GM23338 (cell line): ENCODE data around the gene LRP1B. TPM values are rescaled to one million over a fixed set of nuclear protein-coding genes. Genes with fewer than 3 reads are reported as not detected.

Source experiments
- ATAC-seq: fragments of 200-7000 bp; cut with Tn5 transposase; 3 replicates; pipeline ENCODE4 v1.9.1; 2020
- DNase-seq: peaks from one replicate; pipeline ENCODE4 v3.0.0-alpha.2; 2015; ENCODE audit warnings: low spot score
- H2AFZ ChIP-seq: fragments of 200-600 bp; sonication (generic); 2 replicates; pipeline ENCODE4 v1.8.0; 2016; ENCODE audit warnings: antibody characterized with exemption, mild to moderate bottlenecking, moderate library complexity
- H3F3A ChIP-seq: fragments of 200-600 bp; sonication (generic); replicated peaks from 2 replicates; pipeline ENCODE4 v1.8.0; 2017; ENCODE audit warnings: antibody characterized with exemption, mixed run types, low read depth
- H3K27ac ChIP-seq: fragments of 200-600 bp; sonication (generic); 2 replicates; pipeline ENCODE4 v1.6.1; 2016; ENCODE audit warnings: low read depth
- H3K27me3 ChIP-seq: fragments of 200-600 bp; sonication (generic); 2 replicates; pipeline ENCODE4 v1.8.0; 2016; ENCODE audit warnings: mild to moderate bottlenecking, mixed run types, moderate library complexity; ENCODE audit not compliant: insufficient read depth
- H3K36me3 ChIP-seq: fragments of 200-600 bp; sonication (generic); 2 replicates; pipeline ENCODE4 v1.8.0; 2016; ENCODE audit warnings: mild to moderate bottlenecking; ENCODE audit not compliant: insufficient read depth
- H3K4me1 ChIP-seq: fragments of 200-600 bp; sonication (generic); 2 replicates; pipeline ENCODE4 v1.8.0; 2016; ENCODE audit warnings: mild to moderate bottlenecking, moderate library complexity; ENCODE audit not compliant: insufficient read depth
- H3K4me2 ChIP-seq: fragments of 200-600 bp; sonication (generic); 2 replicates; pipeline ENCODE4 v1.7.1; 2017; ENCODE audit warnings: mixed run types
- H3K4me3 ChIP-seq: fragments of 200-600 bp; sonication (generic); 2 replicates; pipeline ENCODE4 v1.6.1; 2016; ENCODE audit warnings: mixed run types
- H3K79me2 ChIP-seq: fragments of 200-600 bp; sonication (generic); replicated peaks from 2 replicates; pipeline ENCODE4 v1.8.0; 2017; ENCODE audit warnings: mild to moderate bottlenecking; ENCODE audit not compliant: insufficient read depth
- H3K9me2 ChIP-seq: fragments of 200-600 bp; sonication (generic); 2 replicates; pipeline ENCODE4 v1.8.0; 2017; ENCODE audit not compliant: insufficient read depth
- H4K20me1 ChIP-seq: fragments of 200-600 bp; sonication (generic); replicated peaks from 2 replicates; pipeline ENCODE4 v1.8.0; 2017; ENCODE audit warnings: mild to moderate bottlenecking; ENCODE audit not compliant: insufficient read depth
- H3K27ac Mint-ChIP-seq: 2 replicates; pipeline ENCODE4 v1.8.0; 2020; ENCODE audit warnings: inconsistent platforms, mild to moderate bottlenecking, moderate library complexity, mixed read lengths
- H3K27me3 Mint-ChIP-seq: 3 replicates; pipeline ENCODE4 v1.8.0; 2022; ENCODE audit warnings: low read depth, mild to moderate bottlenecking, moderate library complexity, mixed read lengths, inconsistent platforms; ENCODE audit not compliant: insufficient read depth, poor library complexity
- H3K36me3 Mint-ChIP-seq: 3 replicates; pipeline ENCODE4 v1.8.0; 2021; ENCODE audit warnings: low read depth, mild to moderate bottlenecking, inconsistent platforms, moderate library complexity, mixed read lengths
- H3K4me1 Mint-ChIP-seq: 3 replicates; pipeline ENCODE4 v1.8.0; 2020; ENCODE audit warnings: mild to moderate bottlenecking, inconsistent platforms, mixed read lengths
- H3K4me3 Mint-ChIP-seq: 3 replicates; pipeline ENCODE4 v1.8.0; 2021; ENCODE audit warnings: moderate library complexity, mild to moderate bottlenecking, inconsistent platforms, mixed read lengths
- H3K9me3 Mint-ChIP-seq: 3 replicates; pipeline ENCODE4 v1.8.0; 2020; ENCODE audit warnings: moderate library complexity, mild to moderate bottlenecking, inconsistent platforms, mixed read lengths
- EZH2 ChIP-seq: fragments of 200-600 bp; sonication (generic); IDR thresholded peaks from one replicate; pipeline ENCODE4 v1.8.0; 2017; ENCODE audit warnings: antibody characterized with exemption, mild to moderate bottlenecking, low read depth; ENCODE audit not compliant: unreplicated experiment
- EZH2phosphoT487 ChIP-seq: fragments of 200-600 bp; sonication (generic); IDR thresholded peaks from one replicate; pipeline ENCODE4 v1.8.1; 2018; ENCODE audit warnings: antibody characterized with exemption; ENCODE audit not compliant: unreplicated experiment
- JUNB ChIP-seq: IDR thresholded peaks from one replicate; pipeline ENCODE4 v1.6.1; 2016; ENCODE audit warnings: antibody characterized with exemption; ENCODE audit not compliant: unreplicated experiment
- NANOG ChIP-seq: IDR thresholded peaks from 2 replicates; pipeline ENCODE4 v1.6.1; 2016; ENCODE audit warnings: antibody characterized with exemption, borderline replicate concordance
- POLR2AphosphoS5 ChIP-seq: IDR thresholded peaks from 2 replicates; pipeline ENCODE4 v1.6.1; 2016; ENCODE audit warnings: antibody characterized with exemption, low read depth
- STAT1 ChIP-seq: IDR thresholded peaks from one replicate; pipeline ENCODE4 v1.6.1; 2016; ENCODE audit warnings: antibody characterized with exemption; ENCODE audit not compliant: unreplicated experiment
- ZNF114 ChIP-seq: fragments of 250-450 bp; sonication (Bioruptor Pico); IDR thresholded peaks from 2 replicates; pipeline ENCODE4 v1.5.0; 2020; ENCODE audit warnings: mild to moderate bottlenecking, moderate library complexity
- ZNF331 ChIP-seq: fragments of 250-450 bp; sonication (Bioruptor Pico); IDR thresholded peaks from 2 replicates; pipeline ENCODE4 v1.5.0; 2020; ENCODE audit warnings: low read depth, mild to moderate bottlenecking, moderate library complexity
- polyA plus RNA-seq: library from polyadenylated mRNA; unstranded; fragments of >200 nt; fragmentation: Nextera tagmentation; extraction: Ambion mirVana; gene quantifications from 2 replicates; pipeline ENCODE4 v1.2.1, GENCODE V29; 2016
- total RNA-seq: library from RNA; depleted of rRNA; stranded (reverse); fragments of >200 nt; shearing (Covaris generic); gene quantifications from 2 replicates; pipeline ENCODE4 v1.2.3, GENCODE V29; 2014
- TF ChIP-seq, protein P1 (sequence below): IDR thresholded peaks from 2 replicates; pipeline ENCODE4 v1.6.1; 2016; ENCODE audit warnings: antibody characterized with exemption
- TF ChIP-seq, protein P2 (sequence below): fragments of 250-450 bp; sonication (Bioruptor Pico); IDR thresholded peaks from 2 replicates; pipeline ENCODE4 v1.5.0; 2020; ENCODE audit warnings: mild to moderate bottlenecking, moderate library complexity
- TF ChIP-seq, protein P3 (sequence below), 2 experiments: fragments of 200-600 bp in 1 of 2; sonication (generic) in 1 of 2; conservative IDR thresholded peaks; 2 replicates each; pipeline versions ENCODE4 v1.5.1 to v1.6.1; 2016 to 2017; ENCODE audit warnings: antibody characterized with exemption in 2 of 2, low read depth in 2 of 2, mild to moderate bottlenecking in 2 of 2, moderate library complexity in 1 of 2
- TF ChIP-seq, protein P4 (sequence below): IDR thresholded peaks from one replicate; pipeline ENCODE4 v1.6.1; 2018; ENCODE audit warnings: antibody characterized with exemption; ENCODE audit not compliant: unreplicated experiment

The LRP1B gene
- total and polyA plus RNA-seq, 2 experiments from 2014 or later = 0.15 to 0.97 TPM

DNA sequence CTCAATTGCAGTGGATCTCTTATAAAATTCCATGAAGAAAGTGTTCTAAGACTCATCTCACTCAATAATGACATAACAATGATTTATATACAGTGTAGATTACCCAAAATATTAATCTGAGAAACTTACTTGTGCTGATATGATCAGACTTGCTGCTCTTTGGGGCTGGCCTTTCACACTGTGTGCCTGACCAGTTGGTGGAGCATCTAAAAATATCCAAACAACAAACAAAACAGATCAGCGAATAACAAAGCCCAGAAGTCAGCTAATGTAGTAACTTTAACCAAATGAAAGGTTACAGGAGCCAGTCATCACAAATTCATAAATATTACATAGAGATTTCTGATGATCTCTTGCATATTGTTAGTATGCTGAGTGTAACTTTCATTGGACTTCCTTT, 1883.9 kb downstream of the LRP1B start:
- H3K9me2 ChIP-seq = no peaks in the 10 kb centered on the region
- no peaks in the 10 kb centered on the region for H3K4me1 ChIP-seq
- H3K36me3 ChIP-seq = no peaks in the 10 kb centered on the region
- H3K4me2 ChIP-seq = no peak overlapping the region
- Mint-ChIP-seq H3K9me3 (no peaks in the 10 kb centered on the region), H3K36me3 (no peaks in the 10 kb centered on the region), H3K27me3 (no peaks in the 10 kb centered on the region), H3K27ac (no peak overlapping the region), H3K4me1 (peaks cover 2% of the 10 kb centered on the region; the same call in 2 of the 3 replicates), H3K4me3 (no peak overlapping the region)
- H3K79me2 ChIP-seq = no peaks in the 10 kb centered on the region
- no peak overlapping the region for H2AFZ ChIP-seq
- H3F3A ChIP-seq = no peaks in the 10 kb centered on the region
- H3K27ac ChIP-seq = no peak overlapping the region
- no peak for ATAC-seq
- TF ChIP-seq EZH2phosphoT487 = no peak
- TF ChIP-seq NANOG = no peak
- TF ChIP-seq, protein P1, sequence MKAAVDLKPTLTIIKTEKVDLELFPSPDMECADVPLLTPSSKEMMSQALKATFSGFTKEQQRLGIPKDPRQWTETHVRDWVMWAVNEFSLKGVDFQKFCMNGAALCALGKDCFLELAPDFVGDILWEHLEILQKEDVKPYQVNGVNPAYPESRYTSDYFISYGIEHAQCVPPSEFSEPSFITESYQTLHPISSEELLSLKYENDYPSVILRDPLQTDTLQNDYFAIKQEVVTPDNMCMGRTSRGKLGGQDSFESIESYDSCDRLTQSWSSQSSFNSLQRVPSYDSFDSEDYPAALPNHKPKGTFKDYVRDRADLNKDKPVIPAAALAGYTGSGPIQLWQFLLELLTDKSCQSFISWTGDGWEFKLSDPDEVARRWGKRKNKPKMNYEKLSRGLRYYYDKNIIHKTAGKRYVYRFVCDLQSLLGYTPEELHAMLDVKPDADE = no peak
- no peak for TF ChIP-seq ZNF114
- TF ChIP-seq, protein P2, sequence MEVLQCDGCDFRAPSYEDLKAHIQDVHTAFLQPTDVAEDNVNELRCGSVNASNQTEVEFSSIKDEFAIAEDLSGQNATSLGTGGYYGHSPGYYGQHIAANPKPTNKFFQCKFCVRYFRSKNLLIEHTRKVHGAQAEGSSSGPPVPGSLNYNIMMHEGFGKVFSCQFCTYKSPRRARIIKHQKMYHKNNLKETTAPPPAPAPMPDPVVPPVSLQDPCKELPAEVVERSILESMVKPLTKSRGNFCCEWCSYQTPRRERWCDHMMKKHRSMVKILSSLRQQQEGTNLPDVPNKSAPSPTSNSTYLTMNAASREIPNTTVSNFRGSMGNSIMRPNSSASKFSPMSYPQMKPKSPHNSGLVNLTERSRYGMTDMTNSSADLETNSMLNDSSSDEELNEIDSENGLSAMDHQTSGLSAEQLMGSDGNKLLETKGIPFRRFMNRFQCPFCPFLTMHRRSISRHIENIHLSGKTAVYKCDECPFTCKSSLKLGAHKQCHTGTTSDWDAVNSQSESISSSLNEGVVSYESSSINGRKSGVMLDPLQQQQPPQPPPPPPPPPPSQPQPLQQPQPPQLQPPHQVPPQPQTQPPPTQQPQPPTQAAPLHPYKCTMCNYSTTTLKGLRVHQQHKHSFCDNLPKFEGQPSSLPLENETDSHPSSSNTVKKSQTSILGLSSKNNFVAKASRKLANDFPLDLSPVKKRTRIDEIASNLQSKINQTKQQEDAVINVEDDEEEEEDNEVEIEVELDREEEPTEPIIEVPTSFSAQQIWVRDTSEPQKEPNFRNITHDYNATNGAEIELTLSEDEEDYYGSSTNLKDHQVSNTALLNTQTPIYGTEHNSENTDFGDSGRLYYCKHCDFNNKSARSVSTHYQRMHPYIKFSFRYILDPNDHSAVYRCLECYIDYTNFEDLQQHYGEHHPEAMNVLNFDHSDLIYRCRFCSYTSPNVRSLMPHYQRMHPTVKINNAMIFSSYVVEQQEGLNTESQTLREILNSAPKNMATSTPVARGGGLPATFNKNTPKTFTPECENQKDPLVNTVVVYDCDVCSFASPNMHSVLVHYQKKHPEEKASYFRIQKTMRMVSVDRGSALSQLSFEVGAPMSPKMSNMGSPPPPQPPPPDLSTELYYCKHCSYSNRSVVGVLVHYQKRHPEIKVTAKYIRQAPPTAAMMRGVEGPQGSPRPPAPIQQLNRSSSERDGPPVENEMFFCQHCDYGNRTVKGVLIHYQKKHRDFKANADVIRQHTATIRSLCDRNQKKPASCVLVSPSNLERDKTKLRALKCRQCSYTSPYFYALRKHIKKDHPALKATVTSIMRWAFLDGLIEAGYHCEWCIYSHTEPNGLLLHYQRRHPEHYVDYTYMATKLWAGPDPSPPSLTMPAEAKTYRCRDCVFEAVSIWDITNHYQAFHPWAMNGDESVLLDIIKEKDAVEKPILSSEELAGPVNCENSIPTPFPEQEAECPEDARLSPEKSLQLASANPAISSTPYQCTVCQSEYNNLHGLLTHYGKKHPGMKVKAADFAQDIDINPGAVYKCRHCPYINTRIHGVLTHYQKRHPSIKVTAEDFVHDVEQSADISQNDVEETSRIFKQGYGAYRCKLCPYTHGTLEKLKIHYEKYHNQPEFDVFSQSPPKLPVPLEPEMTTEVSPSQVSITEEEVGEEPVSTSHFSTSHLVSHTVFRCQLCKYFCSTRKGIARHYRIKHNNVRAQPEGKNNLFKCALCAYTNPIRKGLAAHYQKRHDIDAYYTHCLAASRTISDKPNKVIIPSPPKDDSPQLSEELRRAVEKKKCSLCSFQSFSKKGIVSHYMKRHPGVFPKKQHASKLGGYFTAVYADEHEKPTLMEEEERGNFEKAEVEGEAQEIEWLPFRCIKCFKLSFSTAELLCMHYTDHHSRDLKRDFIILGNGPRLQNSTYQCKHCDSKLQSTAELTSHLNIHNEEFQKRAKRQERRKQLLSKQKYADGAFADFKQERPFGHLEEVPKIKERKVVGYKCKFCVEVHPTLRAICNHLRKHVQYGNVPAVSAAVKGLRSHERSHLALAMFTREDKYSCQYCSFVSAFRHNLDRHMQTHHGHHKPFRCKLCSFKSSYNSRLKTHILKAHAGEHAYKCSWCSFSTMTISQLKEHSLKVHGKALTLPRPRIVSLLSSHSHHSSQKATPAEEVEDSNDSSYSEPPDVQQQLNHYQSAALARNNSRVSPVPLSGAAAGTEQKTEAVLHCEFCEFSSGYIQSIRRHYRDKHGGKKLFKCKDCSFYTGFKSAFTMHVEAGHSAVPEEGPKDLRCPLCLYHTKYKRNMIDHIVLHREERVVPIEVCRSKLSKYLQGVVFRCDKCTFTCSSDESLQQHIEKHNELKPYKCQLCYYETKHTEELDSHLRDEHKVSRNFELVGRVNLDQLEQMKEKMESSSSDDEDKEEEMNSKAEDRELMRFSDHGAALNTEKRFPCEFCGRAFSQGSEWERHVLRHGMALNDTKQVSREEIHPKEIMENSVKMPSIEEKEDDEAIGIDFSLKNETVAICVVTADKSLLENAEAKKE (CRISPR knock-in tag) = no peak
- TF ChIP-seq, protein P3, sequence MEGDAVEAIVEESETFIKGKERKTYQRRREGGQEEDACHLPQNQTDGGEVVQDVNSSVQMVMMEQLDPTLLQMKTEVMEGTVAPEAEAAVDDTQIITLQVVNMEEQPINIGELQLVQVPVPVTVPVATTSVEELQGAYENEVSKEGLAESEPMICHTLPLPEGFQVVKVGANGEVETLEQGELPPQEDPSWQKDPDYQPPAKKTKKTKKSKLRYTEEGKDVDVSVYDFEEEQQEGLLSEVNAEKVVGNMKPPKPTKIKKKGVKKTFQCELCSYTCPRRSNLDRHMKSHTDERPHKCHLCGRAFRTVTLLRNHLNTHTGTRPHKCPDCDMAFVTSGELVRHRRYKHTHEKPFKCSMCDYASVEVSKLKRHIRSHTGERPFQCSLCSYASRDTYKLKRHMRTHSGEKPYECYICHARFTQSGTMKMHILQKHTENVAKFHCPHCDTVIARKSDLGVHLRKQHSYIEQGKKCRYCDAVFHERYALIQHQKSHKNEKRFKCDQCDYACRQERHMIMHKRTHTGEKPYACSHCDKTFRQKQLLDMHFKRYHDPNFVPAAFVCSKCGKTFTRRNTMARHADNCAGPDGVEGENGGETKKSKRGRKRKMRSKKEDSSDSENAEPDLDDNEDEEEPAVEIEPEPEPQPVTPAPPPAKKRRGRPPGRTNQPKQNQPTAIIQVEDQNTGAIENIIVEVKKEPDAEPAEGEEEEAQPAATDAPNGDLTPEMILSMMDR (conservative IDR thresholded peaks at IDR 0.05; ENCODE audit: low read depth in 2 of 2) = no peak
- TF ChIP-seq POLR2AphosphoS5 = no peak
- TF ChIP-seq ZNF331 = no peak
- no peak for TF ChIP-seq JUNB
- TF ChIP-seq, protein P4, sequence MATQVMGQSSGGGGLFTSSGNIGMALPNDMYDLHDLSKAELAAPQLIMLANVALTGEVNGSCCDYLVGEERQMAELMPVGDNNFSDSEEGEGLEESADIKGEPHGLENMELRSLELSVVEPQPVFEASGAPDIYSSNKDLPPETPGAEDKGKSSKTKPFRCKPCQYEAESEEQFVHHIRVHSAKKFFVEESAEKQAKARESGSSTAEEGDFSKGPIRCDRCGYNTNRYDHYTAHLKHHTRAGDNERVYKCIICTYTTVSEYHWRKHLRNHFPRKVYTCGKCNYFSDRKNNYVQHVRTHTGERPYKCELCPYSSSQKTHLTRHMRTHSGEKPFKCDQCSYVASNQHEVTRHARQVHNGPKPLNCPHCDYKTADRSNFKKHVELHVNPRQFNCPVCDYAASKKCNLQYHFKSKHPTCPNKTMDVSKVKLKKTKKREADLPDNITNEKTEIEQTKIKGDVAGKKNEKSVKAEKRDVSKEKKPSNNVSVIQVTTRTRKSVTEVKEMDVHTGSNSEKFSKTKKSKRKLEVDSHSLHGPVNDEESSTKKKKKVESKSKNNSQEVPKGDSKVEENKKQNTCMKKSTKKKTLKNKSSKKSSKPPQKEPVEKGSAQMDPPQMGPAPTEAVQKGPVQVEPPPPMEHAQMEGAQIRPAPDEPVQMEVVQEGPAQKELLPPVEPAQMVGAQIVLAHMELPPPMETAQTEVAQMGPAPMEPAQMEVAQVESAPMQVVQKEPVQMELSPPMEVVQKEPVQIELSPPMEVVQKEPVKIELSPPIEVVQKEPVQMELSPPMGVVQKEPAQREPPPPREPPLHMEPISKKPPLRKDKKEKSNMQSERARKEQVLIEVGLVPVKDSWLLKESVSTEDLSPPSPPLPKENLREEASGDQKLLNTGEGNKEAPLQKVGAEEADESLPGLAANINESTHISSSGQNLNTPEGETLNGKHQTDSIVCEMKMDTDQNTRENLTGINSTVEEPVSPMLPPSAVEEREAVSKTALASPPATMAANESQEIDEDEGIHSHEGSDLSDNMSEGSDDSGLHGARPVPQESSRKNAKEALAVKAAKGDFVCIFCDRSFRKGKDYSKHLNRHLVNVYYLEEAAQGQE = no peak
- TF ChIP-seq STAT1 = no peak
- no peak for TF ChIP-seq EZH2
- no peak for DNase-seq
- no peaks in the 10 kb centered on the region for H4K20me1 ChIP-seq
- no peak overlapping the region for H3K4me3 ChIP-seq
- H3K27me3 ChIP-seq = no peaks in the 10 kb centered on the region
